ENCODE data around the gene S100A10. TPM values are rescaled to one million over a fixed set of nuclear protein-coding genes. Genes with fewer than 3 reads are reported as not detected.
A peak's percentile ranks its signal among the peaks of the same experiment; 100 is the strongest.

Gene S100A10
- total and polyA plus RNA-seq, 2 donors from 2014 or later: 467 to 500 TPM

DNA sequence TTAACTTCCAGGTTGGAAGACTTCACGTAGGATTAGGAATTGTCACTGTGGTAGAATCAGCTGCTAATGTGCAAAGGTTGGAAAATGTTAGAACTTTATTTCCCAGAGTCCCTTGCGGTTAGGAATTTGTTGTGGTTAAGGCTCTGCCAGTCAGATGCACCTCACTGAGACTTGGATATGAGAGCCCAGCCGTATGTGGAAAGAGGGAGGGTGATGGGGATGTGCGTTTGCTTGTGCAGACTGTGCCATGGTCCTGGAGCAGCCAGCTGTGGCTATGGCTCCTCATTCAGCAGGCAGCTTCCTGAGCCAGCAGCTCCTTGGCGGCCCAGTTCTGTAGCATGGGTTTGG is 12.5 kb downstream of the S100A10 start:
- H3K9me3 ChIP-seq (ENCODE audit: control insufficient read depth in 2 of 3, insufficient read depth in 1 of 3, low read length in 3 of 3): no peaks in the 10 kb centered on the region
- H3K4me1 ChIP-seq (ENCODE audit: control insufficient read depth in 2 of 3, insufficient read depth in 2 of 3, low read depth in 1 of 3, low read length in 3 of 3): peaks cover 0 to 6% (median 0%) of the 10 kb centered on the region in 3 donors
- no peak overlapping the region for H3K4me3 ChIP-seq (ENCODE audit: low read length in 3 of 3)
- H3K36me3 ChIP-seq (ENCODE audit: control insufficient read depth in 2 of 3, insufficient read depth in 3 of 3, low read length in 3 of 3): peaks cover 4 to 34% (median 19%) of the 10 kb centered on the region in 3 donors
- peak in 1 of 5 donors; percentile 45 for DNase-seq
- FAIRE-seq: no peak
- no peaks in the 10 kb centered on the region for H3K27me3 ChIP-seq (ENCODE audit: control insufficient read depth, insufficient read depth, low read length)
- TF ChIP-seq, protein P1, sequence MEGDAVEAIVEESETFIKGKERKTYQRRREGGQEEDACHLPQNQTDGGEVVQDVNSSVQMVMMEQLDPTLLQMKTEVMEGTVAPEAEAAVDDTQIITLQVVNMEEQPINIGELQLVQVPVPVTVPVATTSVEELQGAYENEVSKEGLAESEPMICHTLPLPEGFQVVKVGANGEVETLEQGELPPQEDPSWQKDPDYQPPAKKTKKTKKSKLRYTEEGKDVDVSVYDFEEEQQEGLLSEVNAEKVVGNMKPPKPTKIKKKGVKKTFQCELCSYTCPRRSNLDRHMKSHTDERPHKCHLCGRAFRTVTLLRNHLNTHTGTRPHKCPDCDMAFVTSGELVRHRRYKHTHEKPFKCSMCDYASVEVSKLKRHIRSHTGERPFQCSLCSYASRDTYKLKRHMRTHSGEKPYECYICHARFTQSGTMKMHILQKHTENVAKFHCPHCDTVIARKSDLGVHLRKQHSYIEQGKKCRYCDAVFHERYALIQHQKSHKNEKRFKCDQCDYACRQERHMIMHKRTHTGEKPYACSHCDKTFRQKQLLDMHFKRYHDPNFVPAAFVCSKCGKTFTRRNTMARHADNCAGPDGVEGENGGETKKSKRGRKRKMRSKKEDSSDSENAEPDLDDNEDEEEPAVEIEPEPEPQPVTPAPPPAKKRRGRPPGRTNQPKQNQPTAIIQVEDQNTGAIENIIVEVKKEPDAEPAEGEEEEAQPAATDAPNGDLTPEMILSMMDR (IDR thresholded peaks at IDR 0.05; ENCODE audit: borderline replicate concordance, extremely low read depth, insufficient read depth): no peak
- H3K9ac ChIP-seq (ENCODE audit: low read length in 3 of 3): no peak overlapping the region
- intact Hi-C loops (cut with DNase I): no loop called here
- no peak overlapping the region for H3K27ac ChIP-seq (ENCODE audit: low read depth in 2 of 2, low read length in 2 of 2)

DNA sequence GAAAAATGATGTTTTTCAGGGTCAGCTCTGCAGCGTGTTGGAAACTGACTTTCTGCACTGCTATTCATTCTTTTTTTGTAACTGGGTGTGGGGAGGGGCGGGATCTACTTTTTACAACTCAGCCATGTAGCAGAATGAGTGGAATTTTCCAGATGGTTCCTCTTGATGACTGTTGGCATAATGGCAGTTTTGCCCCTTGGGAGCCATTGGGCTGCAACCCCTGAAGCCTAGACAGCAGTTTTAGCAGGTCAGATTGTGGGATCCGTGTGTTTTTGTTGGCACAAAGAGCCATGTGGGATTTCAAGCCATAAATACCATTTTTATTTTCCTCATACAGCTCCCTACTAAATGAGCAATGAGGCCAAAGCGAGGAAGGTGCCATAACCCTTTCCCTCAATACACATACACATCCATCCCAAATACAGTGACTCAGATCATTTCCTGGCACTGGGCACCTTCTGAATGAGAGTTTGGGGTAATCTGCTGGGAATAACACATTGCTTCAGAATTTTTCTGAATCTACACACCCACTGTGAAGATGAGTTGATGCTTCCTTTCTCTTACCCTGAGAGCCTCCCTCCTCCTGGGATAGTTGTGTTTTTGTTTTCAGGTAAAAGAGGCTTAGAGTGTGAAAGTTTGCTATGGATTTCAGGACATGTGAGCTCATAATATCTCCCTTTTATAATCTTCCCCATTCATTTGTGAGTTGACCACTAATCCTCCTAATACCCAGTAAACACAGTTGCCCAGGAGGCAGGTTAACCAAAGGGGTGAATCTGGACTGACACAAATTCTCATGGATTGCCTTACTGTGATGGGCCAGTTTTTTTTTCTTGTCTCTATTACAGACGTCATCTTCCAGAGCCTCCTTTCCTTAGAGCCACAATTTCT is 13.1 kb downstream of the S100A10 start:
- DNase-seq: peak in 3 of 5 donors; percentile 48 to 65 (median 63)
- TF ChIP-seq, protein P1 (IDR thresholded peaks at IDR 0.05; ENCODE audit: borderline replicate concordance, extremely low read depth, insufficient read depth): no peak
- Histone ChIP-seq H3K9me3 (ENCODE audit: control insufficient read depth in 2 of 3, insufficient read depth in 1 of 3, low read length in 3 of 3) (no peaks in the 10 kb centered on the region), H3K4me1 (ENCODE audit: control insufficient read depth in 2 of 3, insufficient read depth in 2 of 3, low read depth in 1 of 3, low read length in 3 of 3) (peaks cover 0 to 6% (median 0%) of the 10 kb centered on the region in 3 donors), H3K4me3 (ENCODE audit: low read length in 3 of 3) (no peak overlapping the region), H3K27me3 (ENCODE audit: control insufficient read depth, insufficient read depth, low read length) (no peaks in the 10 kb centered on the region), H3K9ac (ENCODE audit: low read length in 3 of 3) (no peak overlapping the region), H3K27ac (ENCODE audit: low read depth in 2 of 2, low read length in 2 of 2) (peak overlapping the region in 1 of 2 donors; percentile 57), H3K36me3 (ENCODE audit: control insufficient read depth in 2 of 3, insufficient read depth in 3 of 3, low read length in 3 of 3) (peaks cover 4 to 29% (median 17%) of the 10 kb centered on the region in 3 donors)
- intact Hi-C loops (cut with DNase I): no loop called here
- FAIRE-seq: no peak

DNA sequence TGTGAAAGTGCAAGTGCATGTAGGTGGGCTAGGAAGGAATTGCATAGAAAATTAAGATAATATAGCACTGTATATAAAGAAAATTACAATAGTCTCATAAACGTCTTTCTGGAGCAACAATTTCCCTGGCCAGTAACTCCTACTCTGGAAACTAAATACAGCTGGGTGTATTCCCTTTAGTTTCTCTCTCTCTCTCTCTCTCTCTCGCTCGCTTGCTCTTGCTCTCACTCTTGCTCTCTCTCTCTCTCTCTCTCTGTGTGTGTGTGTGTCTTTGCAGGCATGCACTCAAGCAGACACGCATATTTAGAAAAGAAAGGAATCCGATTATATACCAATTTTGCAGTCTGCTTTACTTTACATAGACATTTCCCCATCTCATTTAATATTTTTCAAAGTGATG is 14.7 kb downstream of the S100A10 start:
- no peaks in the 10 kb centered on the region for H3K9me3 ChIP-seq (ENCODE audit: control insufficient read depth in 2 of 3, insufficient read depth in 1 of 3, low read length in 3 of 3)
- H3K27me3 ChIP-seq (ENCODE audit: control insufficient read depth, insufficient read depth, low read length): no peaks in the 10 kb centered on the region
- no peak overlapping the region for H3K27ac ChIP-seq (ENCODE audit: low read depth in 2 of 2, low read length in 2 of 2)
- peaks cover 0 to 16% (median 8%) of the 10 kb centered on the region in 3 donors for H3K36me3 ChIP-seq (ENCODE audit: control insufficient read depth in 2 of 3, insufficient read depth in 3 of 3, low read length in 3 of 3)
- DNase-seq: no peak
- H3K4me3 ChIP-seq (ENCODE audit: low read length in 3 of 3): no peak overlapping the region
- H3K4me1 ChIP-seq (ENCODE audit: control insufficient read depth in 2 of 3, insufficient read depth in 2 of 3, low read depth in 1 of 3, low read length in 3 of 3): peaks cover 0 to 7% (median 7%) of the 10 kb centered on the region in 3 donors
- intact Hi-C loops (cut with DNase I): no loop called here
- H3K9ac ChIP-seq (ENCODE audit: low read length in 3 of 3): no peak overlapping the region
- TF ChIP-seq, protein P1 (IDR thresholded peaks at IDR 0.05; ENCODE audit: borderline replicate concordance, extremely low read depth, insufficient read depth): no peak
- FAIRE-seq: no peak

Measured in kidney (tissue), 14 donors.